Keratinocyte (primary cell): ENCODE measurements around the gene GTF2H1. TPM values are rescaled to one million over a fixed set of nuclear protein-coding genes. Genes with fewer than 3 reads are reported as not detected.

Experiments used
- DNase-seq: peaks from one replicate; pipeline ENCODE4 v3.0.0-alpha.2; 2011; ENCODE audit warnings: low read depth, missing footprints, low spot score
- FAIRE-seq: peaks from 2 replicates; lab custom pipeline; 2011; peaks lifted over from hg19 to GRCh38; lab: Jason Lieb, UNC
- H2AFZ ChIP-seq: 2 replicates; pipeline ENCODE4 v1.6.0; 2012; ENCODE audit warnings: low read length, control low read depth, inconsistent platforms; ENCODE audit not compliant: control insufficient read depth
- H3K27ac ChIP-seq: 2 replicates; pipeline ENCODE4 v1.5.1; 2011; ENCODE audit warnings: low read length; ENCODE audit not compliant: control insufficient read depth, insufficient read depth
- H3K27me3 ChIP-seq: 3 replicates; pipeline ENCODE4 v1.6.0; 2011; ENCODE audit warnings: low read length; ENCODE audit not compliant: control insufficient read depth, insufficient read depth; ENCODE audit errors: extremely low read depth
- H3K36me3 ChIP-seq, 2 experiments: 2 replicates in 1 of 2; 3 replicates in 1 of 2; pipeline ENCODE4 v1.5.1; 2011; ENCODE audit warnings: low read length in 2 of 2, mild to moderate bottlenecking in 1 of 2; ENCODE audit not compliant: control insufficient read depth in 2 of 2, insufficient read depth in 2 of 2; ENCODE audit errors: extremely low read depth in 1 of 2
- H3K4me1 ChIP-seq: 3 replicates; pipeline ENCODE4 v1.5.1; 2011; ENCODE audit warnings: low read length; ENCODE audit not compliant: control insufficient read depth, insufficient read depth; ENCODE audit errors: extremely low read depth
- H3K4me2 ChIP-seq: 3 replicates; pipeline ENCODE4 v1.6.0; 2011; ENCODE audit warnings: low read depth, low read length; ENCODE audit not compliant: control insufficient read depth, insufficient read depth; ENCODE audit errors: extremely low read depth
- H3K4me3 ChIP-seq, 3 experiments: fragments of 200-600 bp in 1 of 3; sonication (generic) in 1 of 3; 2 replicates in 2 of 3; 3 replicates in 1 of 3; pipeline ENCODE4 v1.5.1; 2011 to 2016; ENCODE audit warnings: low read length in 3 of 3, mild to moderate bottlenecking in 3 of 3, control low read depth in 2 of 3, inconsistent platforms in 1 of 3, low read depth in 1 of 3, mixed read lengths in 1 of 3, mixed run types in 1 of 3, moderate library complexity in 1 of 3; ENCODE audit not compliant: control insufficient read depth in 2 of 3, insufficient read depth in 2 of 3; ENCODE audit errors: extremely low read depth in 1 of 3
- H3K79me2 ChIP-seq: 2 replicates; pipeline ENCODE4 v1.6.0; 2012; ENCODE audit warnings: low read length; ENCODE audit not compliant: control insufficient read depth, insufficient read depth
- H3K9ac ChIP-seq: 3 replicates; pipeline ENCODE4 v1.6.0; 2011; ENCODE audit warnings: low read length; ENCODE audit not compliant: control insufficient read depth, insufficient read depth; ENCODE audit errors: extremely low read depth
- H3K9me1 ChIP-seq: 3 replicates; pipeline ENCODE4 v1.6.0; 2011; ENCODE audit warnings: low read length; ENCODE audit not compliant: control insufficient read depth, insufficient read depth; ENCODE audit errors: extremely low read depth
- H3K9me3 ChIP-seq: 2 replicates; pipeline ENCODE4 v1.5.1; 2012; ENCODE audit warnings: low read depth, low read length; ENCODE audit not compliant: control insufficient read depth
- H4K20me1 ChIP-seq: 3 replicates; pipeline ENCODE4 v1.6.0; 2011; ENCODE audit warnings: low read length; ENCODE audit not compliant: control insufficient read depth, insufficient read depth; ENCODE audit errors: extremely low read depth
- EZH2 ChIP-seq: IDR thresholded peaks from one replicate; pipeline ENCODE4 v1.6.1; 2012; ENCODE audit warnings: inconsistent platforms, mild to moderate bottlenecking, low read length, moderate library complexity
- dilution Hi-C: fragments of 300-500 bp; cut with MboI; formaldehyde crosslinking; loops from one replicate; pipeline ENCODE4 v1.7.0; 2020; ENCODE audit warnings: low sequenced_read_pairs; ENCODE audit not compliant: extremely low pct_ligation_motif_present
- polyA plus RNA-seq, 5 experiments: library from polyadenylated mRNA; depleted of rRNA in 3 of 5; stranded (reverse) in 3 of 5; stranded (forward) in 1 of 5; unstranded in 1 of 5; fragments of >200 nt; gene quantifications; 1 replicate in 1 of 5; 2 replicates in 3 of 5; 3 replicates in 1 of 5; pipeline versions ENCODE4 v1.2.1 to v1.2.3, GENCODE V29; 2011 to 2012; ENCODE audit warnings: missing spikeins in 2 of 5, low read depth in 1 of 5, low replicate concordance in 1 of 5
- TF ChIP-seq, protein P1 (sequence below), 3 experiments: IDR thresholded peaks in 1 of 3; conservative IDR thresholded peaks in 1 of 3; optimal IDR thresholded peaks in 1 of 3; 2 replicates in 2 of 3; 3 replicates in 1 of 3; pipeline versions ENCODE3 to v1.5.1; 2011; ENCODE audit warnings: low read length in 3 of 3, mild to moderate bottlenecking in 3 of 3, moderate library complexity in 2 of 3, control low read depth in 1 of 3, inconsistent platforms in 1 of 3; ENCODE audit not compliant: insufficient read depth in 2 of 3; ENCODE audit errors: extremely low read depth in 1 of 3

GTF2H1 gene
- polyA plus RNA-seq, 1 donor (not counting 4 experiments of a cell fraction or from before 2014, with no cell fraction given): 42.1 TPM

DNA sequence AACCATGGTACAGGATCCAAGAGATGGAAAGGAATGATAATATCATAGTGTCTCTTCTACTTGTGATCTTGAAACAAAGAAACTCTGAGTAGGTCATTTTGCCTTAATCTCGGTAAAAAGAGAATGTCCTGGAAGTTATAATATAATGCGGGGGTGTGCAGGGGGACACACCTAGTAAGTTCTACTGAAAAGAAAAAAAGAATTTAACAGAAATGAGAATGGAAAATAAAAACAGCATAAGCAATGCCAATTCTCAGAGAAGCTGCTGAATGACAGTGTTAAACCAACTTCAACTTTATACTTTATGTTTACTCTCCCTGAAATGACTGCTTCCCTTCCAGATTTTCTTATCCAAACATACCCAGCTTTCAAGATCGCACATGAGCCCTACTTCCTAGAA is 2.5 kb upstream of the GTF2H1 start:
- no peak overlapping the region for H3K27ac ChIP-seq
- no peak for FAIRE-seq
- no peaks in the 10 kb centered on the region for H3K9me3 ChIP-seq
- H3K27me3 ChIP-seq: no peaks in the 10 kb centered on the region
- no peak overlapping the region for H2AFZ ChIP-seq
- H3K36me3 ChIP-seq: peaks cover 1 to 10% of the 10 kb centered on the region in 2 experiments
- H3K4me1 ChIP-seq: peaks cover 25% of the 10 kb centered on the region
- peak overlapping the region; percentile 62 to 97 (median 69) for H3K4me3 ChIP-seq
- H3K9me1 ChIP-seq: peaks cover 2% of the 10 kb centered on the region
- no peak for TF ChIP-seq EZH2
- TF ChIP-seq, protein P1, sequence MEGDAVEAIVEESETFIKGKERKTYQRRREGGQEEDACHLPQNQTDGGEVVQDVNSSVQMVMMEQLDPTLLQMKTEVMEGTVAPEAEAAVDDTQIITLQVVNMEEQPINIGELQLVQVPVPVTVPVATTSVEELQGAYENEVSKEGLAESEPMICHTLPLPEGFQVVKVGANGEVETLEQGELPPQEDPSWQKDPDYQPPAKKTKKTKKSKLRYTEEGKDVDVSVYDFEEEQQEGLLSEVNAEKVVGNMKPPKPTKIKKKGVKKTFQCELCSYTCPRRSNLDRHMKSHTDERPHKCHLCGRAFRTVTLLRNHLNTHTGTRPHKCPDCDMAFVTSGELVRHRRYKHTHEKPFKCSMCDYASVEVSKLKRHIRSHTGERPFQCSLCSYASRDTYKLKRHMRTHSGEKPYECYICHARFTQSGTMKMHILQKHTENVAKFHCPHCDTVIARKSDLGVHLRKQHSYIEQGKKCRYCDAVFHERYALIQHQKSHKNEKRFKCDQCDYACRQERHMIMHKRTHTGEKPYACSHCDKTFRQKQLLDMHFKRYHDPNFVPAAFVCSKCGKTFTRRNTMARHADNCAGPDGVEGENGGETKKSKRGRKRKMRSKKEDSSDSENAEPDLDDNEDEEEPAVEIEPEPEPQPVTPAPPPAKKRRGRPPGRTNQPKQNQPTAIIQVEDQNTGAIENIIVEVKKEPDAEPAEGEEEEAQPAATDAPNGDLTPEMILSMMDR (optimal IDR thresholded peaks at IDR 0.05 in 1 of 3, IDR thresholded peaks at IDR 0.05 in 1 of 3, conservative IDR thresholded peaks at IDR 0.05 in 1 of 3; ENCODE audit: extremely low read depth in 1 of 3, insufficient read depth in 2 of 3, low read length in 3 of 3): no peak
- H4K20me1 ChIP-seq: no peaks in the 10 kb centered on the region
- H3K9ac ChIP-seq: no peak overlapping the region
- dilution Hi-C loops: no loop called here
- no peak for DNase-seq
- peaks cover 77% of the 10 kb centered on the region for H3K79me2 ChIP-seq
- H3K4me2 ChIP-seq: peak overlapping the region; percentile 92

DNA sequence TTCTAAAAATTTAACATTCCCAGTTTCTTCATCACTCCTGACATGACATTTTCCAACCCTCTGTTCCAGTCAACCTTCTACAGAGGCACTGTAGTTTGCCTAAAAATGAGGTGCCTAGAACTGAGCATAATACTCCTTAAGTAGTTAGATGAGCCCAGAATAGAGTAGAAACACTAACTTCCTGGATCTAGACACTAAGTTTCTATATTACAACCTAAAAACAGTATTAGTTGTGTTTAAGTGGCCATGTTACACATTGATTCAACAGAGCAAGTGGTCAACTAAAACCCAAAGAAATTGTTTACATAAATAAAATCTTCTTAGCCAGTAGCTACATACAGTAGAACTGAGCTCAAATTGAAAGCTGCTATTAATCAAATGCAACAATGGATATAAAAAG is 1.8 kb upstream of the GTF2H1 start:
- no peaks in the 10 kb centered on the region for H3K27me3 ChIP-seq
- peaks cover 1 to 10% of the 10 kb centered on the region in 2 experiments for H3K36me3 ChIP-seq
- TF ChIP-seq, protein P1 (optimal IDR thresholded peaks at IDR 0.05 in 1 of 3, IDR thresholded peaks at IDR 0.05 in 1 of 3, conservative IDR thresholded peaks at IDR 0.05 in 1 of 3; ENCODE audit: extremely low read depth in 1 of 3, insufficient read depth in 2 of 3, low read length in 3 of 3): no peak
- TF ChIP-seq EZH2: no peak
- no peak overlapping the region for H3K9ac ChIP-seq
- H3K4me1 ChIP-seq: peaks cover 26% of the 10 kb centered on the region
- dilution Hi-C loops: no loop called here
- peak overlapping the region; percentile 62 to 97 (median 69) for H3K4me3 ChIP-seq
- H3K79me2 ChIP-seq: peaks cover 82% of the 10 kb centered on the region
- no peak for FAIRE-seq
- no peaks in the 10 kb centered on the region for H4K20me1 ChIP-seq
- H3K9me1 ChIP-seq: peaks cover 2% of the 10 kb centered on the region
- H3K27ac ChIP-seq: peak overlapping the region; percentile 97
- no peak for DNase-seq
- H3K9me3 ChIP-seq: no peaks in the 10 kb centered on the region
- peak overlapping the region; percentile 92 for H3K4me2 ChIP-seq
- H2AFZ ChIP-seq: no peak overlapping the region
